Neutrophil (primary cell): ENCODE data around the gene RPTOR.

Source experiments
- H3K27ac ChIP-seq: fragments of 200-600 bp; sonication (generic); 2 replicates; pipeline ENCODE4 v1.5.1; 2016; ENCODE audit warnings: mild to moderate bottlenecking, moderate library complexity
- H3K27me3 ChIP-seq: fragments of 200-600 bp; sonication (generic); 2 replicates; pipeline ENCODE4 v1.6.0; 2016; ENCODE audit warnings: mild to moderate bottlenecking
- H3K36me3 ChIP-seq: fragments of 200-600 bp; sonication (generic); 2 replicates; pipeline ENCODE4 v1.5.1; 2017
- H3K4me1 ChIP-seq, 2 experiments: fragments of 200-600 bp in 1 of 2; sonication (generic) in 1 of 2; 1 replicate in 1 of 2; 2 replicates in 1 of 2; pipeline versions ENCODE4 v1.5.1 to v1.6.1; 2013 to 2016; ENCODE audit warnings: low read depth in 1 of 2, low read length in 1 of 2, mild to moderate bottlenecking in 1 of 2, moderate library complexity in 1 of 2; ENCODE audit not compliant: control insufficient read depth in 1 of 2, insufficient read depth in 1 of 2
- H3K4me3 ChIP-seq, 2 experiments: fragments of 200-600 bp in 1 of 2; sonication (generic) in 1 of 2; 1 replicate in 1 of 2; 2 replicates in 1 of 2; pipeline ENCODE4 v1.5.1; 2013 to 2016; ENCODE audit warnings: low read depth in 1 of 2, low read length in 1 of 2, mild to moderate bottlenecking in 1 of 2, moderate library complexity in 1 of 2
- H3K9me3 ChIP-seq: fragments of 200-600 bp; sonication (generic); 2 replicates; pipeline ENCODE4 v1.5.1; 2016
- CTCF ChIP-seq: fragments of 200-600 bp; sonication (generic); IDR thresholded peaks from 2 replicates; pipeline ENCODE4 v1.5.1; 2016; ENCODE audit warnings: antibody characterized with exemption

The RPTOR gene

GRCh38 chr17:80920441-80920840, 375.8 kb downstream of the RPTOR start:
- TF ChIP-seq CTCF: no peak
- Histone ChIP-seq H3K4me3 (no peak overlapping the region), H3K27ac (no peak overlapping the region), H3K36me3 (peaks cover 34% of the 10 kb centered on the region), H3K4me1 (no peaks in the 10 kb centered on the region), H3K9me3 (no peaks in the 10 kb centered on the region), H3K27me3 (no peaks in the 10 kb centered on the region)

GRCh38 chr17:80921159-80921558, 376.5 kb downstream of the RPTOR start:
- H3K27me3 ChIP-seq: no peaks in the 10 kb centered on the region
- no peak for TF ChIP-seq CTCF
- no peaks in the 10 kb centered on the region for H3K9me3 ChIP-seq
- no peak overlapping the region for H3K4me3 ChIP-seq
- H3K27ac ChIP-seq: no peak overlapping the region
- peaks cover 41% of the 10 kb centered on the region for H3K36me3 ChIP-seq
- no peaks in the 10 kb centered on the region for H3K4me1 ChIP-seq

GRCh38 chr17:80921741-80922579, 377.3 kb downstream of the RPTOR start:
- no peaks in the 10 kb centered on the region for H3K4me1 ChIP-seq
- H3K27me3 ChIP-seq: no peaks in the 10 kb centered on the region
- TF ChIP-seq CTCF: no peak
- no peak overlapping the region for H3K27ac ChIP-seq
- H3K9me3 ChIP-seq: no peaks in the 10 kb centered on the region
- peaks cover 46% of the 10 kb centered on the region for H3K36me3 ChIP-seq
- no peak overlapping the region for H3K4me3 ChIP-seq

- Histone ChIP-seq H3K27ac (no peak overlapping the region), H3K36me3 (peaks cover 47% of the 10 kb centered on the region), H3K4me3 (no peak overlapping the region), H3K27me3 (no peaks in the 10 kb centered on the region), H3K4me1 (no peaks in the 10 kb centered on the region), H3K9me3 (no peaks in the 10 kb centered on the region)
- TF ChIP-seq CTCF: no peak
Measured at GRCh38 chr17:80922580-80923160, 378.0 kb downstream of the RPTOR start.

GRCh38 chr17:80923211-80924110, 378.8 kb downstream of the RPTOR start:
- no peaks in the 10 kb centered on the region for H3K4me1 ChIP-seq
- no peak overlapping the region for H3K4me3 ChIP-seq
- TF ChIP-seq CTCF: no peak
- peaks cover 41% of the 10 kb centered on the region for H3K36me3 ChIP-seq
- no peaks in the 10 kb centered on the region for H3K27me3 ChIP-seq
- no peak overlapping the region for H3K27ac ChIP-seq
- no peaks in the 10 kb centered on the region for H3K9me3 ChIP-seq
